GM21529 (cell line): Measurements from ENCODE around the gene ANO7.

ENCODE experiments used
- ATAC-seq: cut with Tn5 transposase; IDR thresholded peaks from one replicate; pipeline ENCODE4 v1.9.1; 2021; ENCODE audit not compliant: unreplicated experiment

Gene ANO7

DNA sequence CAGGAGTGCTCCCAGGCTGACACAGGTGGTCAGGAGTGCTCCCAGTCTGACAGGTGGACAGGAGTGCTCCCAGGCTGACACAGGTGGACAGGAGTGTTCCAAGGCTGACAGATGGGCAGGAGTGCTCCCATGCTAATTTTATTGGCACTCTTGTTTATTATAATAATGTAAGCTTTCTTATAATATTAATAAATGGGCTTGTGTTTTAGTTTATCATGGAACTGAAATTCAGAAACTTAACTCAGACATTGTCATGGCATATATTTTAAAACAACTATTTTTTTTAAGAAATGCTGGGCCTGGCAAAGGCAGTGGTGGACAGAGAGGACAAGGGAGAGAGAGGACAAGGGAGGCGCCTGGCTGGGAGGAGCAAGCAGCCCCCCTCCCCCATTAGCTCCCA lies 18.7 kb downstream of the ANO7 start:
- no peak for ATAC-seq

DNA sequence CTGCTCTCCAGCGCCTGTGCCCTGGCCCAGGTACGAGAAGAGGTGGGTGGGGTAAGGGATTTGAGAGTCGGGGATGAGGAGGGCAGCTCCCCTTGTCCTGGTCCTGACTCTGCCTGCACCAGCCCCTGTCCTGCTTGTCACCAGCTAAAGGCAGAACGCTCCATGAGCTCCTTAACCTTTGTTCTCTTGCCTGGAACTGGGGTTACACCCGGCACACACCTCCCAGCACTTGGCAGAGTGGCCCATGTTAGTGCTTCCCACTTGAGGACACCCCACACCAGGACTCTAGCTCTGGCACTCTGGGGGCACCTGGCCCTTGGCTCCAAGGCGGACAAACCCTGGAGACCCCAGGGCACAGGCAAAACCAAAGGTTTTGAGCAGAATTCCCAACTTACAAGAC lies 19.2 kb downstream of the ANO7 start:
- no peak for ATAC-seq

DNA sequence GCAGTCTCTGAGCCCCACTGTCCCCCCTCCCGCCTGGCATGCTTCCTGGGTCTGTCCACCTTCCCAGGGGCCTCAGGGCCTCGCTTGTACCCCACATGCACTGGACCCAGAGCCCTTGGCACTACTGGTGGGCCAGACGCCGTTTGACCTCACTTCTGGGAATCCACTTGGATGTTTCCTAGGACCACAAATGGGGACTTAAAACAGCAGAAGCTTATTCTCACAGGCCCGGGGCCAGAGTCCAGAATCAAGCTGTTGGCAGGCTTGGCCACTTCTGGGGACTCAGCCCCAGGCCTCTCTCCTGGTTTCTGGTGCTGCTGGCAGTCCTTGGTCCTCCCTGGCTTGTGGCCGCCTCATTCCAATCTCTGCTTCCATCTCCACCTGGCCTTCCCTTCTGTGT lies 19.6 kb downstream of the ANO7 start:
- ATAC-seq = no peak

DNA sequence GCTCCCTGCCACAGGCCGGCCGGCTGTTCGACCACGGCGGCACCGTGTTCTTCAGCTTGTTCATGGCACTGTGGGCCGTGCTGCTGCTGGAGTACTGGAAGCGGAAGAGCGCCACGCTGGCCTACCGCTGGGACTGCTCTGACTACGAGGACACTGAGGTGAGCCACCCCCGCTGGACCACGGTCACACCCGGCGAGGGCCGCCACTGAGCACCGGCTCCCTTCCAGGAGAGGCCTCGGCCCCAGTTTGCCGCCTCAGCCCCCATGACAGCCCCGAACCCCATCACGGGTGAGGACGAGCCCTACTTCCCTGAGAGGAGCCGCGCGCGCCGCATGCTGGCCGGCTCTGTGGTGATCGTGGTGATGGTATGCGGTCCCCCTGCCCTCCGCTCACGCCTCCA lies 20.8 kb downstream of the ANO7 start:
- no peak for ATAC-seq

DNA sequence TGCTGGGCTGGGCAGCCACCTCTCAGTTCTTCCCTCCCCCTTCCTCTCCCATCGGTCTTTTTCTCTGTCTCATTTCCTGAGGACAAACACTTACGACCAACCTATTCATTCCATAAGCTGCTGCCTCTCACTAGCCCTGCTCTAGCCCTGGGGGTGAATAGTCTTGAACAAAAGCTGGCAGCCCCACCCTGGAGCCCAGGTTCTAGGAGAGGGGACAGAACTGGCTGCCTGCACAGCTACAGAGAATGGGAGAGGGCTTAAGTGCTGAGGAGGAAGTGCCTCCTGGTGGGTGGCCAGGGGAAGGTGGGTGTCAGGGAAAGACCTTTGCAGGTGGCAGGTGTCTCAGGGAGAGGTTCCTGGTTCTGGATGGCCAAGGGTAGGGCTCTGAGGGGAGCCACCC lies 22.8 kb downstream of the ANO7 start:
- ATAC-seq = no peak

DNA sequence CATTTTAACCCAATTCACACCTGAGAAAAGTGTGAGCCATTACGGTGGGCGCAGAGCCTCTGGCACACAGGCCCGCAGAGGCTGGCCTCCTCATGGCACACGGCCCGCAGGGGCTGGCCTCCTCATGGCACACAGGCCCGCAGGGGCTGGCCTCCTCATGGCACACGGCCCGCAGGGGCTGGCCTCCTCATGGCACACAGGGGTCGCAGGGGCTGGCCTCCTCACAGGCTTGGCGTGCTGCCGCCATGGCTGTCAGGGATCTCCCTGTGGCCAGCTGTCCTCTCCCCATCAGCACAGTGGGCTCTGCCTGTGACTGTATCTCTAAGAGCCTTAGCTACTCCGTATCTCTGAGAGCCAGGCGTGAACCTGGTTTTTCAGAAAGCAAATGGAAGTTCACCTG lies 24.6 kb downstream of the ANO7 start:
- no peak for ATAC-seq

DNA sequence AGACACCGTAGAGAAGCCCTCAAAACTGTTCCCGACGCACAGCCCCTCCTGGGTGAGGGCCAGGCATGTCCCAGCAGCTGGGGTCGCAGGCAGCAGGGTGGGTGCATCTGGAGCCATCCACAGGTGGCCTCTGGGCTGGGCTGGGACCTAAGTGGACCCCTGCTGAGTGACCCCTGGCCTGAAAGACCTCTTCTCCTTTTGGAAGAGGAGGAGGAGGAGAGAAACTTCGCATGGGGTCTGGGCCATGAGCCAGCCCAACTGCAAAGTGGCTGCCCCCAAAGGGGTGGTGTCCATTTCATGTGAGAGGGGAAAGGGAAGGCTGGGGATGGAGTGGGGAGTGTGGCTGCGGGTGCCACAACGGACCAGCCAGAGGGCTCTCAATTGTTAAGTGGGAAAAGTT lies 25.1 kb downstream of the ANO7 start:
- ATAC-seq = no peak

DNA sequence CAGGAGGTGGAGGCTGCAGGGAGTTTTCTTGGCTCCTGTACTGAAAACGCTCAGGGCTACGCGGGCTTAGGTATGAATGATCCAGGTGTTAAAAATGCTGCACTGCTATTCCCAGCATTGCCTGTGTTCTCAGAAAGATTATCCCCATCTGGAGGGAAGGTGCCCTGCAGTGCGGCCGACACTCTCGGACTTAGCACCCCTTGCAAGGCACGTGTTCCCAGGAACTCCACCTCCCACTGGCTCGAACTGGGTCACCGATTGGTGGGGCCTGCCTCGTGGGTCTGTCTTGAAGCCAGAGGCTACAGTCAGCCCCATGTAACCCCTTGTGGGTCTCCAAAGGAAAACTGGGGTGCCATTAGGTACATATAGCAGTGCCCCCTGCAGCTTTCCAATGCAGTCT lies 25.7 kb downstream of the ANO7 start:
- no peak for ATAC-seq

DNA sequence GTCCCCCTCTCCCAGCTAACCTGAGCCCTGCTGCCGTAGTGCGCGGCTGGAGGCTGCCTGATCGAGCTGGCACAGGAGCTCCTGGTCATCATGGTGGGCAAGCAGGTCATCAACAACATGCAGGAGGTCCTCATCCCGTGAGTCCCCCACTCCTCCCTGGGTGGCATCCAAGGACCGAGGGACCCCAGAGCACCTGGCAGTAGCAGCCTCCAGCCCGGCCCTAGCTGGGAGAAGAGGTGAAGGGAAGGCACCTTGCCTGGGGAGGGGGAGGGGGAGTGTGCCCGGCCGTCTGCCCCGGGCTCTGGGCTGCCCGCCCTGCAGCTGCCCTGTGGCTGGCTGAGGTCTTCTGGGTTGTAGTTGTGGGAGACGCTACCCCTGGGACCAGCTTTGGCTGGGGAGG lies 26.3 kb downstream of the ANO7 start:
- ATAC-seq = no peak

DNA sequence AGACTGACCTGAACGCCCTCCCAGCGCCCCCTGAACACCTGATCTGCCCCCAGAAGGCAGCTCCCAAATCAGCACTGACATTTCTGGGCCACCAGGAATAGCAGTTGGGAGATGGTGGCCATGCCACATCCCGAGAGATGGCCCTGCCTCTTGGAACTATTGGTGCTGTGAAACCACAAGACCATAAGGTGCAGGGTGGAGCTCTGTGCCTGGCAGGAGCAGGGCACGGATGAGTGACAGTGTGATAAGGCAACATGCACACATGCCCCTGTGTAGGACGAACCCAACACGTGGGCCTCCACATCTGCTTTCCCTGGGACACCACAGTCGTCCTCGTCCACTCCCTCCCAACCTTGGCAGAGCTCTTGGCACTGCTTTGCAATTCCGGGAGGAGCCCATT lies 26.9 kb downstream of the ANO7 start:
- no peak for ATAC-seq

DNA sequence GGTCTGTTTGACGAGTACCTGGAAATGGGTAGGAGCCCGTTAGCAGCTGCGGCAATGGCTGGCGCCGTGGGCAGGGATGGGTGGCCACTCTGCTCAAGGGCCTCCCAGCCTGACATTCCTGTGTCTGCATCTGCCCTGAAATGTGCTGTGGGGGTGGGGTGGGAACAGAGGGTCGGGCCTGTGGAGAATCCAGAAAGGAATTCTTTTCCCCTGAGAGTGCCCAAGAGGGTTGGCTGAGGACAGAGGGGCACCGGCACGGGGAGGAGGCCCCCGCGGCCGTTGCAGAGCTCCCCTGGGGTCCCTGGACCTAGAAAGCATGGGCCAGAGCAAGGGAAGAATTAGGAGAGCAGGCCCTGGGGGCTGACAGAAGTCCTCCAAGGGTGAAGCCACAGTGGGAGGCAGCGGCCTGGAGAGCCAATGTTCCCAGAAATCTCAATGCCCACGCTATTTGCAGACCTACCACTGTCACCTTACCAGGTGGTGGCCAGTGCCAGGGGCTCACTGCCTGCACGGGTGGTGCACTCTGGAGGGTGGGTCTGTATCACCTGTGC lies 27.8 kb downstream of the ANO7 start:
- no peak for ATAC-seq

DNA sequence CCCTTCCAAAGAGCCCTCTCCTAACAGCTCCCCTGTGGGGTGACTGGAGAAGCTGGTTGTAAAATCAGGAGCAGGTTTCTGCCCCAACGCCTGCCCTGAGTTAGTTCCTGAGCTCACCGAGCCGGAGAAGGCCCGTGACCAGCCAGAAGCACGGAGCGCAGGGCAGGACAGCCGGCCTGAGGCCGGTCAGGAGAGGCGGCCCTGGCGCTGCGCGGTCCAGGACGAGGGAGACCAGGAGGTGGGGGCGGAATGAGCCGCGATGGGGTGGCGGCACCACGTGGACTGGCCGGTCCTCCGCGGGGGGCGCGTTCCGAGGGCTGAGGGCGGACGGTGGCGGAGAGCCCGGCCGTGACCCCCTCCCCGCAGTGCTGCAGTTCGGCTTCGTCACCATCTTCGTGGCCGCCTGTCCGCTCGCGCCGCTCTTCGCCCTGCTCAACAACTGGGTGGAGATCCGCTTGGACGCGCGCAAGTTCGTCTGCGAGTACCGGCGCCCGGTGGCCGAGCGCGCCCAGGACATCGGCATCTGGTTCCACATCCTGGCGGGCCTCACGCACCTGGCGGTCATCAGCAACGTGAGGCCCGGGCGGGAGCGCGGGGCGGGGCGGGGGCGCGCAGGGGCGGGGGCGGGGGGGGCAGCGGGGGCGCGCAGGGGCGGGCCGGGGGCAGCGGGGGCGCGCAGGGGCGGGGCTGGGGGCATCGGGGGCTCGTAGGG lies 29.0 kb downstream of the ANO7 start:
- peak; percentile 49 for ATAC-seq

DNA sequence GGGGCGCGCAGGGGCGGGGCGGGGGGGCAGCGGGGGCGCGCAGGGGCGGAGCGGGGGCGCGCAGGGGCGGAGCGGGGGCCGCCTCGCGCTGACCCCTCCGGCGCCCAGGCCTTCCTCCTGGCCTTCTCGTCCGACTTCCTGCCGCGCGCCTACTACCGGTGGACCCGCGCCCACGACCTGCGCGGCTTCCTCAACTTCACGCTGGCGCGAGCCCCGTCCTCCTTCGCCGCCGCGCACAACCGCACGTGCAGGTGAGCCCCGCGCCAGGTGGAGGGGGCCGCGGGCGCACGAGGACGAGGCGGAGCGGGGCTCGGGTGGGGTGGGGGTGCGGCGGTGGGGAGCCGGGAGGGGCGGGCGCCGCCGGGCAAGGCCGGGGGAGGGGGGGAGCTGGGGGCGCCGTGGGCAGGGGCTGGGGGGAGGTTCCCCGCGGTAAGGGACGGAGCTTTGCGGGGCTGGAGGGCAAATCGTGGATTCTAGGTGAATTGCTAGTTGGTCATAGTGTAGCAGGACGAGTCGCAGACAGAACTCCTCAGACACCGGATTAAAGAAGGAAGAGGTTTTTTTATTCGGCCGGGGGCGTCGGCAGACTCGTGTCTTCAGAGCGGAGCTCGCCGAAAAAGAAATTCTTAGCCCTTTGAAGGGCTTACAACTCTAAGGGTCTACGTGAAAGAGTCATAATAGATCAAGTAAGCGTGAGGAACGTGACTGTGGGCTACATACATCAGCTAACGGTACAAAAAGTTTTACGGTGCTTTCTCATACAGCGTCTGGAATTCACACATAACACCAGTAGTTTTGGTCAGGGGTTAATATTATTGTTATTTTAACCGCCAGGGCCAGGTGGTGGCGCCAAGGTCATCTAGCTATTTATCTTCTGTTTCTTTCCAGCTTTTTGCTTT lies 29.9 kb downstream of the ANO7 start:
- ATAC-seq = no peak

DNA sequence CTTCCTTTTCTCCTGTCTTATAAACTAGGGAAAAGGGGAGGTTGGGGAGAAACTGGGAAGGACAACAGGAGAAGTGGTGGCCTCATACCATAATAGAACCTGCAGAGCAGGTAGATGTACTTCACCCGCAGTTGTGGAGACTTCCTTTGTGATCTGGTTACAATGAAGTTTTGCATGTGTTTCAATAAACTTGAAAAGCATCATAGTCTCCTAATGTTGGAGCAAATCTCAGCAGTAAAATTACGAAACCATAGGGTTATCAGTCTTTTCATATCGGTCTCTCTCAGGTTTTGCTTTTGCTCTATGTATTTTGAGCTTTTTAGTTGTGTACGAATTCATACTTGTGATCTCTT lies 30.5 kb downstream of the ANO7 start:
- ATAC-seq = no peak

DNA sequence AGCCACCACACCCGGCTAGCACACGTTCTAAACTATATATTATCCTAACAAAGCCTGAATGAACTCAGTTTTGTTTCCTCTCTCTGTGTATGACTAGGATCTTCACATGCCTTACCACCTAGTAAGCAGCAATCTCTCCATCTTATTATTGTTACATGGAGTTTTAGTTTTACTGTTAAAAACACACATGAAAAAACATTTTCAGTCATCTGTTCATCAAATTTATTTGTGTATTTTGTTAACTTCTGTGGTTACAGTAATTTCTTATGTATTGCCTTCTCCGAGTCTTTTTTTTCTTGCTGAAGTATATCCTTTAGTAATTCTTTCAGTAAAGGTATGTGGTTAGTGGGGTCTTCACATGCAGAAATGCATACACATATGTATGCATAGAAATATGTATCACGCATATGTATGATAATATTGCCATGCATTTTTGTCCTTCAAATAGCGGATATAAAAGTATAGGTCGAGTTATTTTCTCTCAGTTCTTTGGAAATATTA lies 31.4 kb downstream of the ANO7 start:
- no peak for ATAC-seq

DNA sequence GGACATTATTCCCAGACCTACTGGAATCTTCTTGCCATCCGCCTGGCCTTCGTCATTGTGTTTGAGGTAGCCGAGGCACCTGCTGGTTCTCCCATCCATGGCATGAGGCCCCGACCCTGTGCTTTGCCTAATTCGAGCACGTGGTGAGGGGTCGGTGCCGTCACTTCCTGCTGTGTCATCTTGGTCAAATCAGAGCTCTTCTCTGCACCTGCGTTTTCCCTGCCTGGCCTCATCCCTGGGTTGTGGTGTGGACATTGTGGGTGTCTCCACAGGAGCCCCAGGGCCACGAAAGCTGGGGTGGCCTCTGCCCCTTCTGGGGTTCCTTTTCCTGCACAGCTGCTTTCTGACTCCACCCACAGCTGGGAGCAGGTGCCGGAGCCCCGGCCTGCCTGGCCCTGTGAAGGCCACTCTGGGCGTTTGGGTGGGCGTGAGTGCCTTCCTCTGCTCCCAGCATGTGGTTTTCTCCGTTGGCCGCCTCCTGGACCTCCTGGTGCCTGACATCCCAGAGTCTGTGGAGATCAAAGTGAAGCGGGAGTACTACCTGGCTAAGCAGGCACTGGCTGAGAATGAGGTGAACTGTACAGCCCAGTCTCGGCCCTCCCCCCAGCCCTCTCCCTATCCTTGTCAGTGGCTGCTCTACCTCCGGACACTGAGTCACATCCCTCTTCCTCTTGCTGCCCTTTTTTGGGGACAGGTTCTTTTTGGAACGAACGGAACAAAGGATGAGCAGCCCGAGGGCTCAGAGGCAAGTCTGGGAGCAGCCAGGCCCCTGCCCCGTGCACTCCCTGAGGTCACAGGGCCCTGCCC lies 34.9 kb downstream of the ANO7 start:
- no peak for ATAC-seq

DNA sequence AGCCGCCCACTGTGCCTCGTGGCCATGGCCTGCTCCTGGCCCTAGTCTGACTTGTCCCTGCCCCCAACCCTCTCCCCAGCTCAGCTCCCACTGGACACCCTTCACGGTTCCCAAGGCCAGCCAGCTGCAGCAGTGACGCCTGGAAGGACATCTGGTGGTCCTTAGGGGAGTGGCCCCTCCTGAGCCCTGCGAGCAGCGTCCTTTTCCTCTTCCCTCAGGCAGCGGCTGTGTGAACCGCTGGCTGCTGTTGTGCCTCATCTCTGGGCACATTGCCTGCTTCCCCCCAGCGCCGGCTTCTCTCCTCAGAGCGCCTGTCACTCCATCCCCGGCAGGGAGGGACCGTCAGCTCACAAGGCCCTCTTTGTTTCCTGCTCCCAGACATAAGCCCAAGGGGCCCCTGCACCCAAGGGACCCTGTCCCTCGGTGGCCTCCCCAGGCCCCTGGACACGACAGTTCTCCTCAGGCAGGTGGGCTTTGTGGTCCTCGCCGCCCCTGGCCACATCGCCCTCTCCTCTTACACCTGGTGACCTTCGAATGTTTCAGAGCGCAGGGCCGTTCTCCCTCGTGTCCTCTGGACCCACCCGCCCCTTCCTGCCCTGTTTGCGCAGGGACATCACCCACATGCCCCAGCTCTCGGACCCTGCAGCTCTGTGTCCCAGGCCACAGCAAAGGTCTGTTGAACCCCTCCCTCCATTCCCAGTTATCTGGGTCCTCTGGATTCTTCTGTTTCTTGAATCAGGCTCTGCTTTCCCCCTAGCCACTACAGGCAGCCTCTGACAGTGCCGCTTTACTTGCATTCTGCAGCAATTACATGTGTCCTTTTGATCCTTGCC lies 35.8 kb downstream of the ANO7 start:
- ATAC-seq = no peak

DNA sequence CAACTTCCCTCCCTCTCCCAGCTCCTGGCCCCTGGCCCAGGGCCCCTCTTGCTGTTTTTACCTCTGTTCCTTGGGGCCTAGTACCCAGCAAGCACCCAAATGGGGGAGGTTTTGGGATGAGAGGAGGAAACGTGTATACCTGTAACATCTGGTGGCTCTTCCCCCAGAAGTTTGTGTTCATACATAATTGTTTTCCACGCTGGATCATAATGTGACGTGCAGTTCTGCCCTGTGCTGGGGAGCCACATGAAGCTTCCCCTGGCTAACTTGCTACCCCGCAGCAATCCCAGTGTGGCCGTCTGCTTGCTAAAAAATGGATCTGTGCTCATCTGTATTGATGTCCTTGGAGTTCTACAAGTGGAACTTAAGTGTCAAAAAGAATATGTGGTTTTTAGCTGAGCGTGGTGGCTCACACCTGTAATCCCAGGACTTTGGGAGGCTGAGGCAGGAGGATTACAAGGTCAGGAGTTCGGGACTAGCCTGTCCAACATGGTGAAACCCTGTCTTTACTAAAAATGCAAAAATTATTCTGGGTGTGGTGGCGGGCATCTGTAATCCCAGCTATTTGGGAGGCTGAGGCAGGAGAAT lies 36.5 kb downstream of the ANO7 start:
- ATAC-seq = no peak

DNA sequence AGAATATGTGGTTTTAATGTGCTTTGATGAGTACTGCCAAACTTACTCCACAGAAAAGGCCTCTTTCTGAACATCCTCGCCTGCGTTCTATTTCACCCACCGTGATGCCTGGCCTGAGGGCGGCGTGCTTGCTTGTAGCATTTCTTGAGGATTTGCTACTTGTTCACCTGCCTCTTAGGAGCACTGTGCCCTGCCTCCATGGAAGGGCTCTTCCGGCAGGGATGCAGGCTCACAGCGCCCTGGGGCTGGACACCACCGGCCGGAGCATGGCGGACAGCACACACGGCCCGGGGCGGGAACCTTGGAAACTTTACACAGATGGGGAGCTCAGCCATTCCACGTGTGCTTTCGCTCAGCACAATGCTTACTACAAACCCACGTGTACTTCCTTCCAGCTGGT lies 37.1 kb downstream of the ANO7 start:
- no peak for ATAC-seq

DNA sequence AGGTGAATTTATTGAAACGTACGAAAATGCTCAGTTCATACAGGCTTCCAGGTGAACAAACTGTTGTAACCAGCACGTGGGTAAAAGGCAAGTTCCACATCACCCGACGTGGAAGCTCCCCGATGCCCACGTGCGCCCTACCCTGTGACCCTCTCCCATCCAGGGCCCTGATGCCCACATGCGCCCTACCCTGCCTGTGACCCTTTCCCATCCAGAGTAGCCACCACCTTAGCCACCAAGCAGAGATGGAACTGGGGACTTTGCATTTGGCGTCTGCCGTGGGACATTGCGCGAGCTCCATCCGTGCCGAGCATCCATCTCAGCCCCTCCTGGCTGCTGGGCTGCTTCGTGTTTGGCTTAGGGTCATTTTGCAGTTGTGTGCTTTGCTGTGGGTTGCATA lies 37.5 kb downstream of the ANO7 start:
- ATAC-seq = no peak
